ENCODE results near the gene CHST12. TPM values are rescaled to one million over a fixed set of nuclear protein-coding genes. Genes with fewer than 3 reads are reported as not detected.

CHST12 gene
- total and polyA plus RNA-seq, 2 of the 4 experiments (the other 2 are of a cell fraction), result 3.8 to 27.0 TPM

- ATAC-seq (ENCODE audit: low read depth) (no peak), DNase-seq (no peak)
- Histone ChIP-seq H2BK20ac (ENCODE audit: low read depth, low read length) (no peak overlapping the region), H3K4ac (ENCODE audit: low read depth, low read length) (no peak overlapping the region), H3K9me3 (ENCODE audit: control insufficient read depth, insufficient read depth, low read length) (no peaks in the 10 kb centered on the region), H4K91ac (ENCODE audit: insufficient read depth, low read depth, low read length) (no peak overlapping the region), H3K23ac (ENCODE audit: low read depth, low read length) (no peak overlapping the region), H3K79me1 (ENCODE audit: low read depth in 1 of 2, low read length in 2 of 2) (no peaks in the 10 kb centered on the region), H2AK5ac (ENCODE audit: low read depth, low read length) (no peak overlapping the region), H2BK15ac (ENCODE audit: low read depth, low read length) (no peak overlapping the region), H3K27ac (ENCODE audit: insufficient read depth, low read length) (no peak overlapping the region), H4K8ac (ENCODE audit: low read depth in 2 of 2, low read length in 2 of 2) (no peak overlapping the region), H3K9ac (ENCODE audit: low read depth, low read length) (no peak overlapping the region), H3K36me3 (ENCODE audit: control insufficient read depth, insufficient read depth, low read length) (no peaks in the 10 kb centered on the region), H3K27me3 (ENCODE audit: control insufficient read depth, insufficient read depth, low read length) (peaks cover 3% of the 10 kb centered on the region; the same call in 1 of the 2 replicates), H4K20me1 (ENCODE audit: insufficient read depth, low read length) (no peaks in the 10 kb centered on the region), H2BK5ac (ENCODE audit: low read depth, low read length, poor library complexity, severe bottlenecking) (no peak overlapping the region), H3K18ac (ENCODE audit: low read depth, low read length) (no peak overlapping the region), H3K4me1 (ENCODE audit: control insufficient read depth, insufficient read depth, low read length) (peaks cover 7% of the 10 kb centered on the region), H3K4me2 (ENCODE audit: low read depth, low read length) (no peak overlapping the region), H3K4me3 (ENCODE audit: insufficient read depth, low read depth, low read length) (no peak overlapping the region), H4K5ac (ENCODE audit: low read depth, low read length) (no peak overlapping the region), H3K14ac (replicated peaks; ENCODE audit: low read depth, low read length) (no peak overlapping the region), H2AFZ (replicated peaks; ENCODE audit: low read length, poor library complexity) (no peak overlapping the region), H2AK9ac (replicated peaks; ENCODE audit: low read depth, low read length, poor library complexity) (no peak overlapping the region), H3K9me1 (ENCODE audit: insufficient read depth, low read length) (0 out of 2 replicates have a peak, but pooled peaks cover 4% of the 10 kb centered on the region), H3K56ac (ENCODE audit: extremely low read depth, insufficient read depth, low read length) (no peak overlapping the region), H2BK120ac (ENCODE audit: low read depth, low read length) (no peak overlapping the region)
- no CpG with 5 or more reads among the region's 13 CpGs for WGBS, 2 experiments (ENCODE audit: extremely low coverage in 2 of 2, insufficient read length in 1 of 2)
- in situ Hi-C loops (cut with MboI; ENCODE audit: low sequenced_read_pairs) (no loop called here), dilution Hi-C loops (cut with HindIII; ENCODE audit: low sequenced_read_pairs, unreplicated experiment) (no loop called here), intact Hi-C loops (cut with micrococcal nuclease) (no loop called here)
- no TSS peak for BruUV-seq (replicated peaks)
- ChIA-PET CTCF (no interaction called here), POLR2A (ENCODE audit: unreplicated experiment) (no interaction called here)
- TF ChIP-seq RAD21 (IDR thresholded peaks at IDR 0.05; ENCODE audit: low read length), result no peak
Observed at GRCh38 chr7:2490181-2490651, 86.8 kb downstream of the CHST12 start.

All from IMR-90 (cell line).